Thyroid gland (tissue), 4 donors: ENCODE data around the gene USP34. TPM values are rescaled to one million over a fixed set of nuclear protein-coding genes. Genes with fewer than 3 reads are reported as not detected.

Experiments
- DNase-seq, 2 donors: peaks; one replicate each; pipeline ENCODE4 v3.0.0-alpha.2; 2019
- H3K27ac ChIP-seq, 3 donors: fragments of 200-600 bp; sonication (generic); 1 replicate in 2 of 3; 2 replicates in 1 of 3; pipeline ENCODE4 v1.5.1; 2016 to 2019; ENCODE audit warnings: mild to moderate bottlenecking in 1 of 3, moderate library complexity in 1 of 3
- H3K27me3 ChIP-seq: fragments of 200-600 bp; sonication (generic); one replicate; pipeline ENCODE4 v1.5.1; 2019
- H3K36me3 ChIP-seq, 2 donors: fragments of 200-600 bp; sonication (generic); one replicate each; pipeline ENCODE4 v1.5.1; 2016 to 2019
- H3K4me1 ChIP-seq, 2 donors: fragments of 200-600 bp; sonication (generic); one replicate each; pipeline ENCODE4 v1.5.1; 2017 to 2019
- H3K4me3 ChIP-seq, 3 donors: fragments of 200-600 bp; sonication (generic); replicated peaks in 1 of 3; 1 replicate in 2 of 3; 2 replicates in 1 of 3; pipeline ENCODE4 v1.5.1; 2016; ENCODE audit warnings: mild to moderate bottlenecking in 1 of 3
- H3K9me3 ChIP-seq: fragments of 200-600 bp; sonication (generic); one replicate; pipeline ENCODE4 v1.5.1; 2017
- CTCF ChIP-seq, 6 experiments: fragments of 200-600 bp in 3 of 6; fragments of 450-650 bp in 3 of 6; sonication (generic) in 3 of 6; IDR thresholded peaks; one replicate each; pipeline ENCODE4 v1.5.1; 2016 to 2019; ENCODE audit warnings: antibody characterized with exemption in 6 of 6, mild to moderate bottlenecking in 2 of 6, inconsistent platforms in 1 of 6, moderate library complexity in 1 of 6
- POLR2A ChIP-seq, 2 donors: fragments of 450-650 bp; IDR thresholded peaks; one replicate each; pipeline ENCODE4 v1.6.1; 2017; ENCODE audit warnings: antibody characterized with exemption in 2 of 2, mild to moderate bottlenecking in 2 of 2, moderate library complexity in 1 of 2
- WGBS, 2 donors: methylation state at CpG; one replicate each; pipeline ENCODE4 v1.1.5; 2017; 5-methylcytosine and 5-hydroxymethylcytosine counted together
- intact Hi-C: fragments of 100-400 bp; cut with DNase I; formaldehyde crosslinking; loops from one replicate; pipeline ENCODE4 v1.15.1; 2023
- total RNA-seq, 4 donors: library from RNA; depleted of rRNA; stranded (reverse); fragments of >200 nt; gene quantifications; one replicate each; pipeline ENCODE4 v1.2.3, GENCODE V29; 2016

USP34 gene
- total RNA-seq, 4 donors from 2014 or later = 171 to 271 (median 231) TPM

GRCh38 chr2:61411109-61411508, 59.8 kb downstream of the USP34 start:
- DNase-seq = no peak
- Histone ChIP-seq H3K4me3 (no peak overlapping the region), H3K4me1 (no peaks in the 10 kb centered on the region), H3K9me3 (no peaks in the 10 kb centered on the region), H3K27me3 (no peaks in the 10 kb centered on the region), H3K27ac (no peak overlapping the region), H3K36me3 (no peaks in the 10 kb centered on the region)
- no peak for TF ChIP-seq CTCF (IDR thresholded peaks at IDR 0.05)
- no peak for TF ChIP-seq POLR2A (IDR thresholded peaks at IDR 0.05)
- WGBS, 2 donors = 67 to 69% methylated on average over 5 of the region's 5 CpGs
- intact Hi-C loops = no loop called here

- 94 to 100% methylated on average over 3 of the region's 3 CpGs for WGBS, 2 donors
- no peaks in the 10 kb centered on the region for H3K27me3 ChIP-seq
- H3K36me3 ChIP-seq = no peaks in the 10 kb centered on the region
- H3K4me1 ChIP-seq = peaks cover 0 to 4% of the 10 kb centered on the region in 2 donors
- no peaks in the 10 kb centered on the region for H3K9me3 ChIP-seq
- no peak overlapping the region for H3K4me3 ChIP-seq
- intact Hi-C loops = no loop called here
- TF ChIP-seq POLR2A (IDR thresholded peaks at IDR 0.05) (no peak), CTCF (IDR thresholded peaks at IDR 0.05) (no peak)
- no peak overlapping the region for H3K27ac ChIP-seq
- no peak for DNase-seq
Measured at GRCh38 chr2:61410185-61410584, 60.7 kb downstream of the USP34 start.

GRCh38 chr2:61405813-61406212, 65.1 kb downstream of the USP34 start:
- Histone ChIP-seq H3K4me1 (peaks cover 0 to 4% of the 10 kb centered on the region in 2 donors), H3K4me3 (no peak overlapping the region), H3K9me3 (no peaks in the 10 kb centered on the region), H3K36me3 (no peaks in the 10 kb centered on the region), H3K27ac (no peak overlapping the region), H3K27me3 (no peaks in the 10 kb centered on the region)
- no peak for DNase-seq
- intact Hi-C loops = no loop called here
- 60 to 66% methylated on average over 2 of the region's 2 CpGs for WGBS, 2 donors
- TF ChIP-seq POLR2A (IDR thresholded peaks at IDR 0.05) = no peak
- TF ChIP-seq CTCF (IDR thresholded peaks at IDR 0.05) = no peak

GRCh38 chr2:61404438-61404837, 66.4 kb downstream of the USP34 start:
- intact Hi-C loops = no loop called here
- WGBS, 2 donors = 95 to 100% methylated on average over 1 of the region's 1 CpG

GRCh38 chr2:61398413-61398812, 72.5 kb downstream of the USP34 start:
- Histone ChIP-seq H3K36me3 (peaks cover 3 to 7% of the 10 kb centered on the region in 2 donors), H3K27me3 (no peaks in the 10 kb centered on the region), H3K4me3 (no peak overlapping the region), H3K27ac (no peak overlapping the region), H3K4me1 (no peaks in the 10 kb centered on the region), H3K9me3 (no peaks in the 10 kb centered on the region)
- intact Hi-C loops = no loop called here
- TF ChIP-seq CTCF (IDR thresholded peaks at IDR 0.05) (no peak), POLR2A (IDR thresholded peaks at IDR 0.05) (no peak)
- no peak for DNase-seq
- WGBS, 2 donors = 94 to 98% methylated on average over 12 of the region's 12 CpGs

More at GRCh38 chr2:61404438-61404837, 66.4 kb downstream of the USP34 start:
- no peak for TF ChIP-seq CTCF (IDR thresholded peaks at IDR 0.05)
- no peak for TF ChIP-seq POLR2A (IDR thresholded peaks at IDR 0.05)
- no peaks in the 10 kb centered on the region for H3K9me3 ChIP-seq
- H3K36me3 ChIP-seq = no peaks in the 10 kb centered on the region
- DNase-seq = no peak
- no peaks in the 10 kb centered on the region for H3K27me3 ChIP-seq
- H3K27ac ChIP-seq = no peak overlapping the region
- H3K4me3 ChIP-seq = no peak overlapping the region
- peaks cover 0 to 4% of the 10 kb centered on the region in 2 donors for H3K4me1 ChIP-seq
